HEK293T (cell line): Measurements from ENCODE around the gene GHRHR.

Source experiments
- CTCF ChIA-PET: fragments of 350-600 bp; formaldehyde crosslinking; extraction: SDS; loops from one replicate; lab custom pipeline; 2021; ENCODE audit warnings: antibody characterized with exemption, inconsistent platforms; lab: Yijun Ruan, JAX
- POLR2A ChIA-PET: fragments of 350-600 bp; formaldehyde crosslinking; extraction: SDS; loops from one replicate; lab custom pipeline; 2020; ENCODE audit warnings: antibody characterized with exemption, inconsistent platforms; lab: Yijun Ruan, JAX
- DNase-seq: peaks from one replicate; pipeline ENCODE4 v3.0.0; 2012; ENCODE audit warnings: mixed read lengths; ENCODE audit errors: extremely low spot score
- ARNT ChIP-seq: fragments of 450-650 bp; IDR thresholded peaks from 2 replicates; pipeline ENCODE4 v1.6.1; 2017; ENCODE audit warnings: mild to moderate bottlenecking
- BHLHE40 ChIP-seq: fragments of 450-650 bp; IDR thresholded peaks from 2 replicates; pipeline ENCODE4 v1.6.1; 2016; ENCODE audit warnings: mild to moderate bottlenecking, moderate library complexity, borderline replicate concordance
- CTBP1 ChIP-seq: fragments of 450-650 bp; IDR thresholded peaks from 2 replicates; pipeline ENCODE4 v1.6.1; 2016; ENCODE audit warnings: borderline replicate concordance
- ELF4 ChIP-seq: fragments of 450-650 bp; IDR thresholded peaks from 2 replicates; pipeline ENCODE4 v1.6.1; 2017; ENCODE audit warnings: antibody characterized with exemption
- FOXA1 ChIP-seq: fragments of 450-650 bp; IDR thresholded peaks from 2 replicates; pipeline ENCODE4 v1.6.1; 2016; ENCODE audit warnings: mild to moderate bottlenecking
- FOXK2 ChIP-seq: fragments of 450-650 bp; IDR thresholded peaks from 2 replicates; pipeline ENCODE4 v1.6.1; 2016; ENCODE audit warnings: mild to moderate bottlenecking
- FOXM1 ChIP-seq: fragments of 450-650 bp; IDR thresholded peaks from 2 replicates; pipeline ENCODE4 v1.6.1; 2017; ENCODE audit warnings: mild to moderate bottlenecking, borderline replicate concordance
- HDGF ChIP-seq: fragments of 450-650 bp; IDR thresholded peaks from 2 replicates; pipeline ENCODE4 v1.6.1; 2017; ENCODE audit warnings: antibody characterized with exemption, borderline replicate concordance
- L3MBTL2 ChIP-seq: fragments of 450-650 bp; conservative IDR thresholded peaks from 2 replicates; pipeline ENCODE4 v1.6.1; 2016; ENCODE audit warnings: mild to moderate bottlenecking
- LEF1 ChIP-seq: fragments of 450-650 bp; IDR thresholded peaks from 2 replicates; pipeline ENCODE4 v1.6.1; 2017; ENCODE audit warnings: mild to moderate bottlenecking, borderline replicate concordance
- NFRKB ChIP-seq: fragments of 450-650 bp; IDR thresholded peaks from 2 replicates; pipeline ENCODE4 v1.6.1; 2016; ENCODE audit warnings: mild to moderate bottlenecking, moderate library complexity
- PKNOX1 ChIP-seq: fragments of 450-650 bp; IDR thresholded peaks from 2 replicates; pipeline ENCODE4 v1.6.1; 2016
- SP1 ChIP-seq: fragments of 450-650 bp; IDR thresholded peaks from 2 replicates; pipeline ENCODE4 v1.6.1; 2017
- SUZ12 ChIP-seq: fragments of 450-650 bp; IDR thresholded peaks from 2 replicates; pipeline ENCODE4 v1.6.1; 2016; ENCODE audit warnings: mild to moderate bottlenecking
- TARDBP ChIP-seq: fragments of 450-650 bp; IDR thresholded peaks from 2 replicates; pipeline ENCODE4 v1.6.1; 2016
- ZNF384 ChIP-seq: fragments of 450-650 bp; IDR thresholded peaks from 2 replicates; pipeline ENCODE4 v1.6.1; 2016

Gene GHRHR

GRCh38 chr7:30917216-30917893 is 46.4 kb upstream of the GHRHR start:
- POLR2A ChIA-PET = no interaction called here

GRCh38 chr7:30918676-30919075 is 45.1 kb upstream of the GHRHR start:
- ChIA-PET CTCF (interaction anchor here (0.7 to 2.0 kb wide), 2 partner anchors 20 to 146 kb away, joined by 3 to 5 read pairs; no protein-coding TSS in a partner anchor), POLR2A (interaction anchor here (0.6 kb wide), 1 partner anchor 133 kb away, joined by 3 read pairs; no protein-coding TSS in a partner anchor)
- TF ChIP-seq BHLHE40 = no peak
- no peak for TF ChIP-seq SUZ12
- TF ChIP-seq L3MBTL2 = no peak
- TF ChIP-seq FOXA1 = no peak
- TF ChIP-seq TARDBP = no peak
- no peak for TF ChIP-seq SP1
- no peak for TF ChIP-seq ARNT
- TF ChIP-seq NFRKB = no peak
- no peak for TF ChIP-seq PKNOX1
- TF ChIP-seq ELF4 = no peak
- TF ChIP-seq CTBP1 = no peak
- no peak for TF ChIP-seq FOXK2
- TF ChIP-seq HDGF = no peak
- no peak for TF ChIP-seq FOXM1
- TF ChIP-seq LEF1 = no peak
- DNase-seq = no peak

More at GRCh38 chr7:30917216-30917893, 46.4 kb upstream of the GHRHR start:
- TF ChIP-seq FOXM1 = no peak
- TF ChIP-seq LEF1 = no peak
- TF ChIP-seq HDGF = no peak
- TF ChIP-seq ZNF384 = no peak
- no peak for TF ChIP-seq TARDBP
- no peak for TF ChIP-seq ARNT
- TF ChIP-seq FOXA1 = no peak
- CTCF ChIA-PET = interaction anchor here (0.6 kb wide), 1 partner anchor 113 kb away, joined by 3 read pairs; no protein-coding TSS in a partner anchor
- DNase-seq = no peak

GRCh38 chr7:30920021-30920583 is 43.7 kb upstream of the GHRHR start:
- no peak for TF ChIP-seq CTBP1
- no peak for TF ChIP-seq ZNF384
- TF ChIP-seq SUZ12 = no peak
- no peak for TF ChIP-seq FOXM1
- no peak for TF ChIP-seq SP1
- TF ChIP-seq L3MBTL2 = no peak
- TF ChIP-seq BHLHE40 = no peak
- DNase-seq = no peak
- CTCF ChIA-PET = interaction anchor here (2.0 kb wide), 1 partner anchor 19 kb away, joined by 5 read pairs; no protein-coding TSS in a partner anchor
- POLR2A ChIA-PET = no interaction called here

- DNase-seq = no peak
- POLR2A ChIA-PET = no interaction called here
- TF ChIP-seq LEF1 (no peak), ARNT (no peak), NFRKB (no peak), TARDBP (no peak), ELF4 (no peak), FOXM1 (no peak), FOXK2 (no peak), BHLHE40 (no peak), PKNOX1 (no peak), SUZ12 (no peak), SP1 (no peak), FOXA1 (no peak), HDGF (no peak), CTBP1 (no peak), L3MBTL2 (no peak), ZNF384 (no peak)
- CTCF ChIA-PET = no interaction called here
Measured at GRCh38 chr7:30920584-30921539, 42.9 kb upstream of the GHRHR start.

GRCh38 chr7:30921540-30922401 is 42.0 kb upstream of the GHRHR start:
- DNase-seq = no peak
- no peak for TF ChIP-seq HDGF
- no peak for TF ChIP-seq ARNT
- TF ChIP-seq TARDBP = no peak
- no peak for TF ChIP-seq SUZ12
- TF ChIP-seq BHLHE40 = no peak
- TF ChIP-seq PKNOX1 = no peak
- no peak for TF ChIP-seq ZNF384
- TF ChIP-seq FOXK2 = no peak
- TF ChIP-seq FOXA1 = no peak
- TF ChIP-seq ELF4 = no peak
- no peak for TF ChIP-seq FOXM1
- no peak for TF ChIP-seq LEF1
- TF ChIP-seq CTBP1 = no peak
- ChIA-PET CTCF (no interaction called here), POLR2A (no interaction called here)
